AG09319 (cell line): Measurements from ENCODE around the gene ANKRD39.

Experiments
- DNase-seq: peaks from one replicate; pipeline ENCODE4 v3.0.0-alpha.2; 2010; ENCODE audit warnings: low read depth; ENCODE audit errors: extremely low read depth
- CTCF ChIP-seq: IDR thresholded peaks from 2 replicates; pipeline ENCODE4 v1.5.1; 2011; ENCODE audit warnings: low read depth, mild to moderate bottlenecking, inconsistent platforms, low read length, moderate library complexity

ANKRD39 gene

DNA sequence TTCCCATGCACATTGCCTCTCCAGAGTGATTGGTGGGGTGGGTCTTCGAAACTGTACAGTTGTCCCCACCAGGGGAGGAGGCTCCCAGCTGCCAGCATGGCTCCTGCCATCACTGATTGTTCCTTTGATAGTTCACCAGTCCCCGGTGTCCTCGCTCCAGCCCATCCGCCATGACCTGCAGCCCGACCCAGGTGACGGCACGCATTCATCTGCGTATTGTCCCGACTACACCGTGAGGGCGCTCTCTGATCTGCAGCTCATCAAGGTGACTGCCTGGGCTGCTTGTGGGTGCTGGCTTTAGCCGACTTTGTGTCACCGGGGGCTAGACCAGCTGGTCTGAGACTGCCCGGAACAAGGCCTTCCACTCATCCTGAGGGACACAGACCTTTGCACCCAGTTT is 29.4 kb downstream of the ANKRD39 start:
- DNase-seq: no peak
- no peak for TF ChIP-seq CTCF

DNA sequence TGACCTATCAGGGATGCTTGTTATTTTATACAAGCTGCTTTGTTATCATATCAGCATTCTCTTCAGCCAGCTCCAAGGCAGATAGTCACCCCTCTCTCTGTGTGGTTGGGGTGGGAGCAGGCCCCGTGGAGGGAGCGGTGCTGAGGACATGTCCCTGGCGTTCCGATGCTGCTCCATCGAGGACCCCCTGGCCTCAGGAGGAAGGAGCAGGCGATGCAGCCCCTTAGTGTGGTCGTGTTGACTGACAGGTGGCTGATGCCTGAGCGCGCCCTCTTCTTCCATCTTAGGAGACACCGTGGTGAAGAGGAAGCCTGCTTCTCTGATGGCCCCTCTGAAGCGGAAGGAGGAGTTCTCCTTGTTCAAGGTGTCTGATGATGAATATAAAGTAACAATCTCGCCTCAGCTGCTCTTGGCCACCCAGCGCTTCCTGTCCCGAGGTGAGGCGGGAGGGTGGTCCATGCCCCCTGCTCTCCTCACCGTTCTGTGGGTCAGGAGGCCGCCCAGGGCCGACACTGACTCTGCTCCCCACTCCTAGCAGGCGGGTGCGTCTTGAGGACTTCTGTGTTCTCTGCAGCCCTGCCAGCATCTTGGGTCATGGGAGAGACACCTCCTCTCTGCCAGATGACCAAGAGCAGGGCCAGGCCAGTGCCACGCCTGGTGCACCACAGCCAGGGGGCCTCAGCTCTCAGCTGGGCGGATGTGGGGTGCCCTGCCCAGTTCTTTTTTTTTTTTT is 31.1 kb downstream of the ANKRD39 start:
- TF ChIP-seq CTCF: no peak

GRCh38 chr2:96825057-96825456 is 32.8 kb downstream of the ANKRD39 start:
- no peak for TF ChIP-seq CTCF
- no peak for DNase-seq

More for the DNA sequence above, 31.1 kb downstream of the ANKRD39 start:
- no peak for DNase-seq

DNA sequence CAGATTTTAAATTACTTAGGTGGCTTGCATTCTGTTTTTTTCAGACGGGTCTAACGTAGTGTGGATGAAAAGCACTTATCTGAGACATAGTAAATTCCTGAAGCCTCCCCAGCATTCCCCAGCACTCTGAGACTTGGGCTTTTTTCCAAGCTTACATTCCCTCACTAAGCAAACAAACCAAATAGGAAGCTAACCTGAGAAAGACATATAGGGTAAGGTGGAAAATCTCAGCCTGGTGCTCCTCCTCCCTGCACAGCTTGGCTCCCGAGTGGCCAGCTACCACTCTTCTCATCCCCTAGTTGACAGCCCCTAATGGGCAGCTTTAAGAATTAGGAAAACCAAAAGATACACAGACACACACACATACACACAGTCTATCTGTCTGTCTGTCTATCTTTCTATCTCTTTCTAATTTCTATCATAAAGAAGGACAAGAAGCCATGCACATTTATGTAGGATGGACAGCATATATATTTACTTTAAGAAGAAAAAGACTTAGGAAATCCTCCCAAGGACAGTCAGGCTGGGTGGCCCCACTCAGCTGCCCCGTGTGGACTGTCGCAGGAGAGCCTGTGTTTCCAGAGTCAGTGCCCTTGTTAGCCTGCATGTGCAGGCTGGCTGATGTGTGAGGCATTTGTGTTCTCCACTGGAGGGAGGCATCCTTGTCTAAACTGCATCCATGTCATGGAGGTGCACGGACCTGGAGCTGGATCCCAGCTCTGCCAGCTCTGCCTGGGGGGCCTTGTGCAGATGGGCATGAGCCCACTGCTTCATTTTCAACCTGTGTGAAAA is 33.5 kb downstream of the ANKRD39 start:
- DNase-seq: no peak

GRCh38 chr2:96823198-96823597 is 34.6 kb downstream of the ANKRD39 start:
- DNase-seq: no peak
- no peak for TF ChIP-seq CTCF

More for the DNA sequence above, 33.5 kb downstream of the ANKRD39 start:
- no peak for TF ChIP-seq CTCF

- no peak for TF ChIP-seq CTCF
- no peak for DNase-seq
Measured at GRCh38 chr2:96822786-96823185, 35.0 kb downstream of the ANKRD39 start.

DNA sequence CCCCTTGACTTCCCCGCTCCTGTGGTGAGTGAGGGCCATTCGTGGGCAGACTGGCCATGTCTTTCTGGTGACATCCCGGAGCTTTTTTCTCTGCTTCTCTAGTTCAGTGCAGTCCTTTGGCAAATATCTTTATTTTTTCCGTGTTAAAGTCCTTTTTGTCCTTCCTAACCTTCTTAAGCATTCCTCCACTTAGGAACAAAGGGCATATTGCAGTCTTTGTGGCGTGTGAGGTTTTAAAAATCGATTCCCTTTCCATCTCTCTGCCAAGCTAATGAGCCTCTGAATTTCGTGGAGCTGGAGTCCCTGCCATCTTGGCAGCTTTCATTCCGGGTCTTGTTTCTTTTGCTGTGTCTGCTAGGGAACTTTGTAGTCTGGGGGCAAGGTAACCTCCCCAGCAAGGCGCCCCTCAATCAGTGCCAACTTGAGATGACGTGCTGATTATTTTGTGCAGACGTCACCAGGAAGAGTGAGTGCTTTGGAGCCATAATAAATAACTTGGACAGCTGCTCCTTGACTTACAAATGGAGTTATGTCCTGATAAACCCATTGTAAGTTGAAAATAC is 36.6 kb downstream of the ANKRD39 start:
- TF ChIP-seq CTCF: no peak
- no peak for DNase-seq
